GM21515 (cell line): ENCODE results near the gene DLG2.
"Not testable (repeated sequence)": the region's sequence is repeated elsewhere in the genome, so short reads cannot be mapped to it uniquely, and the experiment has no call there.

Source experiments
- ATAC-seq: cut with Tn5 transposase; IDR thresholded peaks from one replicate; pipeline ENCODE4 v1.9.1; 2021; ENCODE audit not compliant: unreplicated experiment

The DLG2 gene

GRCh38 chr11:83639995-83640758 lies 1987.0 kb downstream of the DLG2 start:
- no peak for ATAC-seq

- no peak for ATAC-seq
These were observed 1992.0 kb downstream of the DLG2 start for GRCh38 chr11:83635166-83635565.

- ATAC-seq = no peak
These were observed 1996.9 kb downstream of the DLG2 start for GRCh38 chr11:83630211-83630610.

- no peak for ATAC-seq
These were observed 1997.4 kb downstream of the DLG2 start for GRCh38 chr11:83629775-83630174.

- no peak for ATAC-seq
These were observed 1998.4 kb downstream of the DLG2 start for GRCh38 chr11:83628622-83629355.

- no peak for ATAC-seq
These were observed 2001.8 kb downstream of the DLG2 start for GRCh38 chr11:83625336-83625735.

- ATAC-seq = no peak
These were observed 2009.5 kb downstream of the DLG2 start for GRCh38 chr11:83617671-83618070.

GRCh38 chr11:83613767-83614121 lies 2013.4 kb downstream of the DLG2 start:
- ATAC-seq = peak; percentile 38

- peak; percentile 83 for ATAC-seq
These were observed 2014.0 kb downstream of the DLG2 start for GRCh38 chr11:83612891-83613766.

- ATAC-seq = no peak
These were observed 2015.5 kb downstream of the DLG2 start for GRCh38 chr11:83611600-83611999.

GRCh38 chr11:83611031-83611430 lies 2016.1 kb downstream of the DLG2 start:
- no peak for ATAC-seq

GRCh38 chr11:83609191-83609590 lies 2018.0 kb downstream of the DLG2 start:
- ATAC-seq = no peak

- ATAC-seq = no peak
These were observed 2018.6 kb downstream of the DLG2 start for GRCh38 chr11:83608571-83608970.

- ATAC-seq = no peak
These were observed 2025.1 kb downstream of the DLG2 start for GRCh38 chr11:83601914-83602527.

GRCh38 chr11:83601201-83601913 lies 2025.8 kb downstream of the DLG2 start:
- no peak for ATAC-seq

- ATAC-seq = no peak
These were observed 2026.5 kb downstream of the DLG2 start for GRCh38 chr11:83600661-83601060.

- no peak for ATAC-seq
These were observed 2028.1 kb downstream of the DLG2 start for GRCh38 chr11:83599066-83599465.

GRCh38 chr11:83587797-83588196 lies 2039.3 kb downstream of the DLG2 start:
- not testable (repeated sequence) for ATAC-seq

GRCh38 chr11:83583757-83584366 lies 2043.3 kb downstream of the DLG2 start:
- peak; percentile 98 for ATAC-seq

- ATAC-seq = no peak
These were observed 2052.6 kb downstream of the DLG2 start for GRCh38 chr11:83574519-83574918.
